B cell (primary cell): ENCODE results near the gene PTPRN2. TPM values are rescaled to one million over a fixed set of nuclear protein-coding genes. Genes with fewer than 3 reads are reported as not detected.

ENCODE experiments used
- ATAC-seq: fragments of 200-7000 bp; cut with Tn5 transposase; one replicate; pipeline ENCODE4 v1.10.0; 2021; ENCODE audit warnings: low read depth, mild to moderate bottlenecking, moderate number of reproducible peaks, moderate library complexity
- CTCF ChIA-PET: fragments of 350-600 bp; sonication (Branson Sonifier 250); formaldehyde crosslinking; loops from one replicate; lab custom pipeline; 2021; ENCODE audit warnings: antibody characterized with exemption, inconsistent platforms; lab: Charles Lee
- POLR2A ChIA-PET: fragments of 350-600 bp; sonication (Branson Sonifier 250); formaldehyde crosslinking; loops from one replicate; lab custom pipeline; 2021; ENCODE audit warnings: antibody characterized with exemption; lab: Charles Lee
- DNase-seq: peaks from one replicate; pipeline ENCODE4 v3.0.0; 2013
- H2AFZ ChIP-seq: 2 replicates; pipeline ENCODE4 v1.6.1; 2012; ENCODE audit warnings: mild to moderate bottlenecking, low read depth, low read length; ENCODE audit not compliant: insufficient read depth, poor library complexity, severe bottlenecking
- H3K27ac ChIP-seq, 2 donors: 1 replicate in 1 of 2; 2 replicates in 1 of 2; pipeline ENCODE4 v1.5.1; 2012 to 2013; ENCODE audit warnings: low read length in 2 of 2, mild to moderate bottlenecking in 2 of 2, moderate library complexity in 1 of 2
- H3K27me3 ChIP-seq, 4 experiments: fragments of 200-600 bp in 1 of 4; sonication (generic) in 1 of 4; replicated peaks in 1 of 4; 1 replicate in 2 of 4; 2 replicates in 2 of 4; pipeline versions ENCODE4 v1.6.1 to v1.7.0; 2013 to 2016; ENCODE audit warnings: low read length in 3 of 4, mild to moderate bottlenecking in 2 of 4, mixed read lengths in 1 of 4, moderate library complexity in 1 of 4; ENCODE audit not compliant: insufficient read depth in 4 of 4, control insufficient read depth in 3 of 4; ENCODE audit errors: control extremely low read depth in 1 of 4
- H3K36me3 ChIP-seq, 2 experiments: replicated peaks in 1 of 2; 1 replicate in 1 of 2; 2 replicates in 1 of 2; pipeline versions ENCODE4 v1.6.1 to v1.7.1; 2013; ENCODE audit warnings: low read length in 1 of 2; ENCODE audit not compliant: insufficient read depth in 2 of 2, control insufficient read depth in 1 of 2; ENCODE audit errors: control extremely low read depth in 1 of 2, extremely low read depth in 1 of 2
- H3K4me1 ChIP-seq, 2 donors: fragments of 200-600 bp in 1 of 2; sonication (generic) in 1 of 2; 1 replicate in 1 of 2; 2 replicates in 1 of 2; pipeline versions ENCODE4 v1.5.1 to v1.6.1; 2013 to 2017; ENCODE audit warnings: low read length in 2 of 2; ENCODE audit not compliant: control insufficient read depth in 2 of 2, insufficient read depth in 2 of 2
- H3K4me2 ChIP-seq: replicated peaks from 2 replicates; pipeline ENCODE3; 2012; ENCODE audit warnings: mild to moderate bottlenecking, low read depth, low read length; ENCODE audit not compliant: poor library complexity, severe bottlenecking
- H3K4me3 ChIP-seq, 5 experiments: fragments of 200-600 bp in 1 of 5; sonication (generic) in 1 of 5; 1 replicate in 3 of 5; 2 replicates in 2 of 5; pipeline versions ENCODE4 v1.5.1 to v1.7.0; 2011 to 2016; ENCODE audit warnings: low read length in 4 of 5, mild to moderate bottlenecking in 4 of 5, low read depth in 2 of 5, control low read depth in 1 of 5, moderate library complexity in 1 of 5; ENCODE audit not compliant: insufficient read depth in 1 of 5; ENCODE audit errors: control extremely low read depth in 1 of 5, extremely low read depth in 1 of 5
- H3K79me2 ChIP-seq: fragments of 200-600 bp; sonication (generic); one replicate; pipeline ENCODE4 v1.6.0; 2016; ENCODE audit warnings: low read length; ENCODE audit not compliant: control insufficient read depth, insufficient read depth
- H3K9ac ChIP-seq: fragments of 200-600 bp; sonication (generic); 2 replicates; pipeline ENCODE4 v1.6.1; 2017; ENCODE audit warnings: mild to moderate bottlenecking, low read length, moderate library complexity
- H3K9me3 ChIP-seq, 3 donors: one replicate each; pipeline versions ENCODE4 v1.6.1 to v1.7.1; 2013; ENCODE audit warnings: low read length in 2 of 3; ENCODE audit not compliant: control insufficient read depth in 2 of 3, insufficient read depth in 1 of 3; ENCODE audit errors: control extremely low read depth in 1 of 3
- H4K20me1 ChIP-seq: 2 replicates; pipeline ENCODE4 v1.6.0; 2012; ENCODE audit warnings: mild to moderate bottlenecking, low read length; ENCODE audit not compliant: insufficient read depth, control insufficient read depth, poor library complexity, severe bottlenecking
- H3K27ac Mint-ChIP-seq: one replicate; pipeline ENCODE4 v1.8.0; 2021; ENCODE audit warnings: mixed read lengths
- H3K27me3 Mint-ChIP-seq: one replicate; pipeline ENCODE4 v1.8.0; 2021; ENCODE audit warnings: mixed read lengths
- H3K4me1 Mint-ChIP-seq: one replicate; pipeline ENCODE4 v1.8.0; 2021; ENCODE audit warnings: mixed read lengths
- H3K4me3 Mint-ChIP-seq: one replicate; pipeline ENCODE4 v1.8.0; 2021; ENCODE audit warnings: mixed read lengths
- H3K9me3 Mint-ChIP-seq: one replicate; pipeline ENCODE4 v1.8.0; 2022; ENCODE audit warnings: mixed read lengths; ENCODE audit not compliant: insufficient read depth
- EZH2 ChIP-seq: IDR thresholded peaks from 2 replicates; pipeline ENCODE4 v1.6.1; 2012; ENCODE audit warnings: borderline replicate concordance, low read depth, mild to moderate bottlenecking, moderate library complexity, low read length; ENCODE audit not compliant: insufficient read depth, poor library complexity, severe bottlenecking
- WGBS: methylation state at CpG from one replicate; pipeline ENCODE4 v1.1.5; 2013; ENCODE audit warnings: missing lambda C conversion rate; ENCODE audit not compliant: insufficient coverage; 5-methylcytosine and 5-hydroxymethylcytosine counted together
- intact Hi-C: fragments of 100-400 bp; cut with micrococcal nuclease; formaldehyde crosslinking; loops from one replicate; pipeline ENCODE4 v1.10.0; 2022
- polyA plus RNA-seq: library from polyadenylated mRNA; depleted of rRNA; stranded (reverse); fragments of >200 nt; gene quantifications from 2 replicates; pipeline ENCODE4 v1.2.3, GENCODE V29; 2012
- total RNA-seq, 2 donors: library from RNA; stranded (reverse); fragments of 120-200 nt in 1 of 2; gene quantifications; 1 replicate in 1 of 2; 2 replicates in 1 of 2; pipeline versions ENCODE4 v1.2.3 to v1.2.4, GENCODE V29; 2013 to 2022
- TF ChIP-seq, protein P1 (sequence below): fragments of 200-600 bp; IDR thresholded peaks from one replicate; pipeline ENCODE4 v1.8.0; 2022; ENCODE audit warnings: antibody characterized with exemption, mild to moderate bottlenecking

PTPRN2 gene
- total and polyA plus RNA-seq, 2 donors (not counting 1 experiment from before 2014, with no cell fraction given) = 2.0 to 5.0 TPM

DNA sequence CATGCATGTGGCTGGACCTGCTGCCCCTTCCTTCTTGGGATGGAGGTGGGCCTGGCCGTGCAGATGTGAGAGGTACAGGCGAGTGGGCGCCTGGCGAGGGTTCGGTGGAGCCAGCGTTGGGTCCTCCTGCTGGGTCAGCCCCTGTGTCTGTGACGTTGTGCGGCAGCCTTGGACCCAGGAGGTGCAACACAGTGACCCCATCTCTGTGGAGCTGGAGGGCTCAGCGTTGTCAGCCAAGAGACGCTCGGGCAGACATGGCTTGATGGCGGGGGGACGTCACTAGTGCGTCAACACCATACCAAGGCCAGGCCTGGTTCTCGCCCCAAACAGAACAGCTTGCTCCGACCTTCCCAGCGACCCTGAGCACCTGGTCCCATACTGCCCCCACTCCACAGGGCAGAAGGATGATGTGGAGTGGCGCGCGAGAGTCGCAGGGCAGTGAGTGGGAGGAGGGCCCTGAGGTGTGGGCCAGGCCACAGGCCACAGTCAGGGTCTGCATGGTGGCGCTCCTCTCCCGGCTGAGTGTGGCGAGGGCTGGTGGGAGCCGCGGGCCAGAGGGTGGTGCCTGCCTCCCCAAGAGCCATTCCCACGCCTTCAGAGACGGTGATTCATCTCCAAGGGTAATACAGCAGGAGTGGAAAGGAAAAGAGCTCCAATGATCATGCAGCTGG is 1066.4 kb downstream of the PTPRN2 start:
- H3K4me1 Mint-ChIP-seq = no peaks in the 10 kb centered on the region
- Histone ChIP-seq H3K27ac (no peak overlapping the region), H3K9me3 (peaks cover 0 to 15% (median 0%) of the 10 kb centered on the region in 3 donors), H3K79me2 (no peaks in the 10 kb centered on the region), H2AFZ (no peak overlapping the region), H3K27me3 (no peaks in the 10 kb centered on the region), H4K20me1 (no peaks in the 10 kb centered on the region), H3K9ac (no peak overlapping the region), H3K36me3 (no peaks in the 10 kb centered on the region), H3K4me3 (no peak overlapping the region), H3K4me2 (no peak overlapping the region), H3K4me1 (peaks cover 0 to 6% of the 10 kb centered on the region in 2 donors)
- H3K27me3 Mint-ChIP-seq = peaks cover 8% of the 10 kb centered on the region
- ChIA-PET POLR2A (no interaction called here), CTCF (no interaction called here)
- intact Hi-C loops = no loop called here
- TF ChIP-seq, protein P1, sequence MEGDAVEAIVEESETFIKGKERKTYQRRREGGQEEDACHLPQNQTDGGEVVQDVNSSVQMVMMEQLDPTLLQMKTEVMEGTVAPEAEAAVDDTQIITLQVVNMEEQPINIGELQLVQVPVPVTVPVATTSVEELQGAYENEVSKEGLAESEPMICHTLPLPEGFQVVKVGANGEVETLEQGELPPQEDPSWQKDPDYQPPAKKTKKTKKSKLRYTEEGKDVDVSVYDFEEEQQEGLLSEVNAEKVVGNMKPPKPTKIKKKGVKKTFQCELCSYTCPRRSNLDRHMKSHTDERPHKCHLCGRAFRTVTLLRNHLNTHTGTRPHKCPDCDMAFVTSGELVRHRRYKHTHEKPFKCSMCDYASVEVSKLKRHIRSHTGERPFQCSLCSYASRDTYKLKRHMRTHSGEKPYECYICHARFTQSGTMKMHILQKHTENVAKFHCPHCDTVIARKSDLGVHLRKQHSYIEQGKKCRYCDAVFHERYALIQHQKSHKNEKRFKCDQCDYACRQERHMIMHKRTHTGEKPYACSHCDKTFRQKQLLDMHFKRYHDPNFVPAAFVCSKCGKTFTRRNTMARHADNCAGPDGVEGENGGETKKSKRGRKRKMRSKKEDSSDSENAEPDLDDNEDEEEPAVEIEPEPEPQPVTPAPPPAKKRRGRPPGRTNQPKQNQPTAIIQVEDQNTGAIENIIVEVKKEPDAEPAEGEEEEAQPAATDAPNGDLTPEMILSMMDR = no peak
- TF ChIP-seq EZH2 = no peak
- DNase-seq (no peak), ATAC-seq (no peak)
- H3K27ac Mint-ChIP-seq = no peak overlapping the region
- H3K4me3 Mint-ChIP-seq = no peak overlapping the region
- H3K9me3 Mint-ChIP-seq = no peaks in the 10 kb centered on the region
- WGBS = 95% methylated on average over 24 of the region's 28 CpGs

DNA sequence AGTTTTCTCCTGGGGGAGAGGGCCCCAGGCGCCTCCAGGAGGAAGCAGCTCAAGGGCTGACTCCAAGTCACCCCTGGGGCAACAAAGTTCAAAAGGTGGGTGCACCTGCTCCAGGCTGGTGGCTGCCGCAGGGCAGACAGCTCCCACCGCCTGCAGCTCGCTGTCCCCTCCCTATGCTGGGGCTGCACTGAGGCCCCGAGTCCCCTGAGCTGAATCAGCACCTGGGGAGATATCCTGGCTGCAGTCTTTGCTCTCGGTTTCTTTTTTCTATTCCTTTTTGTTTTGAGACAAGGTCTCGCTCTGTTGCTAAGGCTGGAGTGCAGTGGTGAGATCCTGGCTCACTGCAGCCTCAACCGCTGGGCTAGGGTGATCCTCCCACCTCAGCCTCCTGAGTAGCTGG is 1067.4 kb downstream of the PTPRN2 start:
- DNase-seq (no peak), ATAC-seq (no peak)
- CTCF ChIA-PET = no interaction called here

More for the DNA sequence above, 1067.4 kb downstream of the PTPRN2 start:
- no peak overlapping the region for H3K9ac ChIP-seq
- intact Hi-C loops = no loop called here
- peaks cover 0 to 6% of the 10 kb centered on the region in 2 donors for H3K4me1 ChIP-seq
- H3K9me3 ChIP-seq = peaks cover 0 to 15% (median 0%) of the 10 kb centered on the region in 3 donors
- H2AFZ ChIP-seq = no peak overlapping the region
- H3K4me3 ChIP-seq = no peak overlapping the region
- H4K20me1 ChIP-seq = no peaks in the 10 kb centered on the region
- no peaks in the 10 kb centered on the region for H3K9me3 Mint-ChIP-seq
- H3K36me3 ChIP-seq = no peaks in the 10 kb centered on the region
- WGBS = 61% methylated on average over 7 of the region's 8 CpGs
- H3K4me2 ChIP-seq = no peak overlapping the region
- H3K27me3 ChIP-seq = no peaks in the 10 kb centered on the region
- TF ChIP-seq, protein P1 = no peak
- no peak for TF ChIP-seq EZH2
- no peak overlapping the region for H3K4me3 Mint-ChIP-seq
- no peak overlapping the region for H3K27ac ChIP-seq
- H3K27ac Mint-ChIP-seq = no peak overlapping the region
- peaks cover 9% of the 10 kb centered on the region for H3K27me3 Mint-ChIP-seq
- POLR2A ChIA-PET = no interaction called here
- H3K79me2 ChIP-seq = no peaks in the 10 kb centered on the region
- H3K4me1 Mint-ChIP-seq = no peaks in the 10 kb centered on the region
